ENCODE data around the gene CST7. TPM values are rescaled to one million over a fixed set of nuclear protein-coding genes. Genes with fewer than 3 reads are reported as not detected.

The CST7 gene
- total RNA-seq, 4 donors from 2014 or later, result 6.4 to 20.5 (median 12.2) TPM

- ATAC-seq (ENCODE audit: low FRiP score) (no peak), DNase-seq (ENCODE audit: low spot score) (no peak)
- no peak for TF ChIP-seq CTCF (IDR thresholded peaks at IDR 0.05)
Measured at GRCh38 chr20:24962510-24962909, 13.4 kb downstream of the CST7 start.

GRCh38 chr20:24963672-24964505, 14.8 kb downstream of the CST7 start:
- ATAC-seq (ENCODE audit: low FRiP score) (no peak), DNase-seq (ENCODE audit: low spot score) (no peak)
- no peak for TF ChIP-seq CTCF (IDR thresholded peaks at IDR 0.05)

- TF ChIP-seq CTCF (IDR thresholded peaks at IDR 0.05), result no peak
- DNase-seq (ENCODE audit: low spot score), result no peak
- ATAC-seq (ENCODE audit: low FRiP score), result no peak
Measured at GRCh38 chr20:24964506-24964840, 15.4 kb downstream of the CST7 start.

GRCh38 chr20:24965065-24965919, 16.2 kb downstream of the CST7 start:
- no peak for ATAC-seq (ENCODE audit: low FRiP score)
- no peak for DNase-seq (ENCODE audit: low spot score)
- TF ChIP-seq CTCF (IDR thresholded peaks at IDR 0.05), result no peak

- no peak for DNase-seq (ENCODE audit: low spot score)
- no peak for TF ChIP-seq CTCF (IDR thresholded peaks at IDR 0.05)
- no peak for ATAC-seq (ENCODE audit: low FRiP score)
Measured at GRCh38 chr20:24966317-24967012, 17.4 kb downstream of the CST7 start.

GRCh38 chr20:24968278-24968800, 19.3 kb downstream of the CST7 start:
- no peak for DNase-seq (ENCODE audit: low spot score)
- ATAC-seq (ENCODE audit: low FRiP score), result no peak
- TF ChIP-seq CTCF (IDR thresholded peaks at IDR 0.05), result no peak
